OCI-LY1 (cell line): ENCODE results near the gene LIX1L.

ENCODE experiments used
- EZH2 ChIP-seq: fragments of 200-600 bp; sonication (generic), shearing (Covaris generic); IDR thresholded peaks from 2 replicates; pipeline ENCODE4 v1.8.0; 2017; ENCODE audit warnings: borderline replicate concordance, mixed run types, mild to moderate bottlenecking, antibody characterized with exemption, low read length, moderate library complexity, mixed read lengths
- TF ChIP-seq, protein P1 (sequence below): fragments of 200-600 bp; sonication (generic), shearing (Covaris generic); IDR thresholded peaks from 2 replicates; pipeline ENCODE4 v1.5.1; 2017; ENCODE audit warnings: mild to moderate bottlenecking, antibody characterized with exemption, low read length, moderate library complexity, mixed read lengths

DNA sequence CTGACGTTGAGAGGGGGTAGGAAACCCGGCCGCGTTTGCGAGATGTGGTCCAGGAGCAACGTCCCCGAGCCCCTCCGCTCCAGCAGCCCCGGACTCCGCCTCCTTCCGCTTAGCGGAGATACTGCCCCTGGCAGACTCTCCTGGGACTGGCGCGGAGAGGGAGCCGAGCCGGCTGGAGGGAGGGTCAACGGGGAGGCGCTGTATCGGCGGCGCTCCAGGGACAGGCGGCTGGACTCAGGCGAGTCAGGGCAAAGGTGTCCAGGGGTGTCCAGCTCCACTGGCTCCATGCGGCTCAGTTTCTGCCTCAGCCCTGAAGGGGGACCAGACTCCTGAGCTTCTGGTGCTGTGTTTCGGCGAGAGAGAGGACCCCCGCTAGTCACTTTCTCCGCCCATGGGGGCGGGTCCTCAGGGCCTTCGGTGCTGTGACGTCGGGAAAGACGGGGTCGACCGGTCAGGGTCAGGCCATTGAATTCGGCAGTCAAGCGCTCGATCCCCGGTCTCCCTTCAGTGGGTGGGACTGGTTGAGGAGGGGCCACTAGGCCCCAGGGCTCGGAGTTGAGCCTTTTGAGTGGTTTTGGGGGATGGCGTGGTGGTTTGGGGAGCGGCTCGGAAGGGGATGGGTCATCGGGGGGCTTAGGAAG is 2.8 kb upstream of the LIX1L start:
- TF ChIP-seq, protein P1, sequence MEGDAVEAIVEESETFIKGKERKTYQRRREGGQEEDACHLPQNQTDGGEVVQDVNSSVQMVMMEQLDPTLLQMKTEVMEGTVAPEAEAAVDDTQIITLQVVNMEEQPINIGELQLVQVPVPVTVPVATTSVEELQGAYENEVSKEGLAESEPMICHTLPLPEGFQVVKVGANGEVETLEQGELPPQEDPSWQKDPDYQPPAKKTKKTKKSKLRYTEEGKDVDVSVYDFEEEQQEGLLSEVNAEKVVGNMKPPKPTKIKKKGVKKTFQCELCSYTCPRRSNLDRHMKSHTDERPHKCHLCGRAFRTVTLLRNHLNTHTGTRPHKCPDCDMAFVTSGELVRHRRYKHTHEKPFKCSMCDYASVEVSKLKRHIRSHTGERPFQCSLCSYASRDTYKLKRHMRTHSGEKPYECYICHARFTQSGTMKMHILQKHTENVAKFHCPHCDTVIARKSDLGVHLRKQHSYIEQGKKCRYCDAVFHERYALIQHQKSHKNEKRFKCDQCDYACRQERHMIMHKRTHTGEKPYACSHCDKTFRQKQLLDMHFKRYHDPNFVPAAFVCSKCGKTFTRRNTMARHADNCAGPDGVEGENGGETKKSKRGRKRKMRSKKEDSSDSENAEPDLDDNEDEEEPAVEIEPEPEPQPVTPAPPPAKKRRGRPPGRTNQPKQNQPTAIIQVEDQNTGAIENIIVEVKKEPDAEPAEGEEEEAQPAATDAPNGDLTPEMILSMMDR, result no peak
- no peak for TF ChIP-seq EZH2
